Sigmoid colon (tissue), 7 donors: ENCODE data around the gene COL2A1. TPM values are rescaled to one million over a fixed set of nuclear protein-coding genes. Genes with fewer than 3 reads are reported as not detected.

Experiments used
- DNase-seq: peaks from one replicate; pipeline ENCODE4 v3.0.0-alpha.2; 2019
- H3K27ac ChIP-seq, 4 donors: fragments of 200-600 bp; sonication (generic); one replicate each; pipeline ENCODE4 v1.5.1; 2016 to 2019; ENCODE audit warnings: mild to moderate bottlenecking in 1 of 4
- H3K27me3 ChIP-seq, 3 donors: fragments of 200-600 bp; sonication (generic); one replicate each; pipeline ENCODE4 v1.5.1; 2019; ENCODE audit warnings: mild to moderate bottlenecking in 1 of 3
- H3K36me3 ChIP-seq, 4 donors: fragments of 200-600 bp; sonication (generic); one replicate each; pipeline ENCODE4 v1.5.1; 2016 to 2019
- H3K4me1 ChIP-seq, 4 donors: fragments of 200-600 bp; sonication (generic); one replicate each; pipeline ENCODE4 v1.5.1; 2017 to 2019
- H3K4me3 ChIP-seq, 4 donors: fragments of 200-600 bp; sonication (generic); one replicate each; pipeline ENCODE4 v1.5.1; 2017 to 2019; ENCODE audit warnings: mild to moderate bottlenecking in 2 of 4, moderate library complexity in 1 of 4
- H3K9me3 ChIP-seq, 4 donors: fragments of 200-600 bp in 3 of 4; sonication (generic) in 3 of 4; one replicate each; pipeline versions ENCODE4 v1.5.1 to v1.6.1; 2013 to 2019
- EP300 ChIP-seq, 4 donors: sonication (generic); formaldehyde crosslinking; IDR thresholded peaks; one replicate each; pipeline ENCODE4 v1.6.1; 2017; ENCODE audit warnings: antibody characterized with exemption in 4 of 4
- POLR2A ChIP-seq, 2 donors: fragments of 450-650 bp; IDR thresholded peaks; one replicate each; pipeline ENCODE4 v1.6.1; 2016; ENCODE audit warnings: antibody characterized with exemption in 2 of 2, mild to moderate bottlenecking in 2 of 2, moderate library complexity in 2 of 2
- POLR2AphosphoS5 ChIP-seq, 4 donors: sonication (generic); formaldehyde crosslinking; IDR thresholded peaks; one replicate each; pipeline ENCODE4 v1.6.1; 2017; ENCODE audit warnings: antibody characterized with exemption in 4 of 4
- WGBS, 2 donors: extraction: QIAGEN DNeasy Blood & Tissue Kit; methylation state at CpG; one replicate each; pipeline ENCODE4 v1.1.7; 2013; 5-methylcytosine and 5-hydroxymethylcytosine counted together
- intact Hi-C: fragments of 100-400 bp; cut with DNase I; formaldehyde crosslinking; loops from one replicate; pipeline ENCODE4 v1.15.1; 2023
- polyA plus RNA-seq, 3 donors: library from polyadenylated mRNA; stranded (reverse); fragments of 200-250 nt; gene quantifications; one replicate each; pipeline ENCODE4 v1.2.3, GENCODE V29; 2013
- total RNA-seq, 4 donors: library from RNA; depleted of rRNA; stranded (reverse); fragments of >200 nt; gene quantifications; one replicate each; pipeline ENCODE4 v1.1.0, GENCODE V29; 2016
- TF ChIP-seq, protein P1 (sequence below), 4 experiments: fragments of 450-650 bp in 3 of 4; fragments of 200-600 bp in 1 of 4; IDR thresholded peaks; one replicate each; pipeline ENCODE4 v1.5.1; 2016 to 2019; ENCODE audit warnings: antibody characterized with exemption in 4 of 4, mild to moderate bottlenecking in 3 of 4, moderate library complexity in 2 of 4
- donor health status: healthy with polysubstance abuse.
- donor health status: Bipolar disorder and iron deficiency.
- donor health status: healthy.

COL2A1 gene
- total and polyA plus RNA-seq, 7 donors = 0.17 to 0.60 TPM; not detected in 5

DNA sequence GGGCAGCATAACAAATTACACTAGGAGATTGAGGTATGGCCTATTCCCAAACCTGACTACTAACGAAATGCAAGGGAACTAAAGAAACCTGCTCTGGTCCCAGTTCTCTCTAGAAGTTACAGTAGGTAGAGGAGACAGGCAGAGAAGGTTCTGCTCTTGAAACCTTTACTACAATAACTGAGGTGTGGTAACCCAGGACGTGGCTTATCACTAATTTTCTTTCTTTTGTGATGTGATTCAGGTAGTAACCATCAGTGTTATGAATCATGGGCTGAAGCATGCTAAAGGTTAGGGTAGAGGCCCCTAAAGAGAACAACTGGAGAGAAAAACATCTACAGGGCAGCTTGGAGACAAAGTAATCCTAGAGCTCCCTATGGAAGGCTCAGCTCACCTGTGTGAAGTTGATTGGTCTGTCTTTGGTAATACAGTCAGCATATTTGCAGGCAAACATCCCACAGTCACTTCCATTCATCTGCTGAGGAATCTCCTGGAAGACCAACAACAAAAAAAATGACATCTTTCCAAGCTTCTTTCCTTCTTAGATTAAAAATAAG, 41.8 kb upstream of the COL2A1 start:
- Histone ChIP-seq H3K27me3 (no peaks in the 10 kb centered on the region), H3K36me3 (peaks cover 0 to 72% (median 14%) of the 10 kb centered on the region in 4 donors), H3K27ac (no peak overlapping the region), H3K4me1 (no peaks in the 10 kb centered on the region), H3K4me3 (no peak overlapping the region), H3K9me3 (no peaks in the 10 kb centered on the region)
- intact Hi-C loops = no loop called here
- 72 to 85% methylated on average over 2 of the region's 2 CpGs for WGBS, 2 donors
- DNase-seq = no peak
- no peak for TF ChIP-seq EP300 (IDR thresholded peaks at IDR 0.05)
- TF ChIP-seq POLR2AphosphoS5 (IDR thresholded peaks at IDR 0.05) = no peak
- TF ChIP-seq, protein P1, sequence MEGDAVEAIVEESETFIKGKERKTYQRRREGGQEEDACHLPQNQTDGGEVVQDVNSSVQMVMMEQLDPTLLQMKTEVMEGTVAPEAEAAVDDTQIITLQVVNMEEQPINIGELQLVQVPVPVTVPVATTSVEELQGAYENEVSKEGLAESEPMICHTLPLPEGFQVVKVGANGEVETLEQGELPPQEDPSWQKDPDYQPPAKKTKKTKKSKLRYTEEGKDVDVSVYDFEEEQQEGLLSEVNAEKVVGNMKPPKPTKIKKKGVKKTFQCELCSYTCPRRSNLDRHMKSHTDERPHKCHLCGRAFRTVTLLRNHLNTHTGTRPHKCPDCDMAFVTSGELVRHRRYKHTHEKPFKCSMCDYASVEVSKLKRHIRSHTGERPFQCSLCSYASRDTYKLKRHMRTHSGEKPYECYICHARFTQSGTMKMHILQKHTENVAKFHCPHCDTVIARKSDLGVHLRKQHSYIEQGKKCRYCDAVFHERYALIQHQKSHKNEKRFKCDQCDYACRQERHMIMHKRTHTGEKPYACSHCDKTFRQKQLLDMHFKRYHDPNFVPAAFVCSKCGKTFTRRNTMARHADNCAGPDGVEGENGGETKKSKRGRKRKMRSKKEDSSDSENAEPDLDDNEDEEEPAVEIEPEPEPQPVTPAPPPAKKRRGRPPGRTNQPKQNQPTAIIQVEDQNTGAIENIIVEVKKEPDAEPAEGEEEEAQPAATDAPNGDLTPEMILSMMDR (IDR thresholded peaks at IDR 0.05) = no peak
- TF ChIP-seq POLR2A (IDR thresholded peaks at IDR 0.05) = no peak

DNA sequence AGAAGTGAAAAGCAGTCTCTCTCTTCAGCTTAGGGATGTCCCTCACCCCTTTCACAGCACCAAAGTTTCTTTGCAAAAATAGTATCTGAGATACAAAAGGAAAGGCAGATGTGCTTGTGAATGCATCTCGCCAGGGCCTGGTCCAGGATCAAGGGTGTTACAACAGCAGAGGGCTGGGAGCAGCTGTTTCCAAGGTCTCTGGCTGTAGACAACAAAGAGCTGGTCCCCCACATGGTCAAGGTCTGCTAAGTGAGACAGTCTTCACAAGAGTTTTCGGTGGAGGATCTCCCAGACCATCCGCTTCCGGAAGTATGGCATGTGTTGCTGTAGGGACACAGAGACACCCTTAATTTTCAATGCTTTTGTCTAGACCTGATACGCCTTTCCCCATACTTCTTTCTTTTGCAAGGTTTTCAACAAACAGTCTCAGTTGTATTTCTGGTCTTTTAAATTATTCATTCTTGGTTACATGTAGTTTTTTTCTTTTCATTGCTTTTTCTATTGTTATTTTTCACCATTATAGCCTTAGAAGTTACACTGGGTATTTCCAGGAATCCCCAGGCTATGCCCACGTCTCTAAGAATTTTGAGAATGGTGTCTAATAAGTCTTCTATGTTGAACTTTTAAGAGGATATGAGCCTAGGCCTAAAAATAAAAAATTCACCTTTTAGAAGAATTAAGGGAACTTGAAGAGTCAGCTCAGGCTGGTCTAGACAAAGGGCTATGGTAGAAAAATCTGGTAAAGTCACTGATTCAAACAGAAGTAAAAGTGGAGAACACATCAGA, 41.0 kb upstream of the COL2A1 start:
- intact Hi-C loops = no loop called here
- Histone ChIP-seq H3K9me3 (no peaks in the 10 kb centered on the region), H3K4me3 (no peak overlapping the region), H3K27ac (no peak overlapping the region), H3K36me3 (peaks cover 0 to 67% (median 14%) of the 10 kb centered on the region in 4 donors), H3K27me3 (no peaks in the 10 kb centered on the region), H3K4me1 (no peaks in the 10 kb centered on the region)
- no peak for DNase-seq
- TF ChIP-seq POLR2A (IDR thresholded peaks at IDR 0.05) (no peak), POLR2AphosphoS5 (IDR thresholded peaks at IDR 0.05) (no peak)
- TF ChIP-seq, protein P1 (IDR thresholded peaks at IDR 0.05) = no peak
- 93 to 95% methylated on average over 6 of the region's 6 CpGs for WGBS, 2 donors

DNA sequence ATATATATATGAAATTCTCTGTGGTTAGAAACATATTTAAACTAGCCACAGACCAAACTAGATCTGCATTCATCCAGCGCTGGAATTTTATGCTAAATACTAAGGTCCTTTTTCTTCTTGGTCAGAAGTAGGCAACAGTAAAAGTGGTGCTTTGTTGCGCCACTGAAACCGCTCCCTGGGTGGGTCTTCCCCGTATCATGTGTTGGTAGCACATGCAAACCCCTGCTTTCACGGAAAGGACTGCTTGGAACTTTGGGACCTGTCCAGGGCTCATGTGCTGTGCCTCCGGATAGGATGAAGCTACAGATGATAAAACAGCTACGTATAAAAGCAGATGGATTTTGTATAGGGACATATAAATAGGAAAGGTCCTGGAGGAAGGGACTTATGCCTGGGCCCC, 40.1 kb upstream of the COL2A1 start:
- no peak for DNase-seq
- WGBS, 2 donors = 95 to 96% methylated on average over 7 of the region's 7 CpGs
- Histone ChIP-seq H3K9me3 (no peaks in the 10 kb centered on the region), H3K27me3 (no peaks in the 10 kb centered on the region), H3K4me3 (no peak overlapping the region), H3K27ac (no peak overlapping the region), H3K36me3 (peaks cover 0 to 62% (median 14%) of the 10 kb centered on the region in 4 donors), H3K4me1 (no peaks in the 10 kb centered on the region)
- intact Hi-C loops = no loop called here
- no peak for TF ChIP-seq POLR2AphosphoS5 (IDR thresholded peaks at IDR 0.05)
- TF ChIP-seq EP300 (IDR thresholded peaks at IDR 0.05) = no peak

DNA sequence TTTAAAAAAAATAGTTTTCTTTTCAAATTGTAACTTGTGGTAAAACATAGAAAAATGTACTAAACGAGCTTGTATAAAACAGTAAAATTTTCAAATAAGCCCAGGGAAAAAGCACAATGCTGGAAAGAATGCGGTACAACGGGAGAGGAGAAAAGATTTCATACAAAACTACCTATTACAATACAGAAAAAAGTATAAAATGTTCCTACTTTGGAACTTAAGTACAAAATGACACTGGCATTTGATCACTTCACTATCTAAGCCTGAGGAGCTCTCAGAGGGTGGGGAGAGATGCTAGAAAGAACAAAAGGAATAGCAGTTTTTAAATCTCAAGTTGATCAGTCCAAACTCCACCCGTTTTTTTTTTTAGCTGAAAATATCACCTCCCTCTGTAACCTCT, 39.5 kb upstream of the COL2A1 start:
- Histone ChIP-seq H3K36me3 (peaks cover 0 to 57% (median 14%) of the 10 kb centered on the region in 4 donors), H3K27me3 (no peaks in the 10 kb centered on the region), H3K9me3 (no peaks in the 10 kb centered on the region), H3K4me3 (no peak overlapping the region), H3K27ac (no peak overlapping the region), H3K4me1 (no peaks in the 10 kb centered on the region)
- DNase-seq = no peak
- 76 to 88% methylated on average over 4 of the region's 4 CpGs for WGBS, 2 donors
- intact Hi-C loops = no loop called here
- TF ChIP-seq, protein P1 (IDR thresholded peaks at IDR 0.05) = no peak
- TF ChIP-seq POLR2A (IDR thresholded peaks at IDR 0.05) = no peak
- no peak for TF ChIP-seq EP300 (IDR thresholded peaks at IDR 0.05)
- TF ChIP-seq POLR2AphosphoS5 (IDR thresholded peaks at IDR 0.05) = no peak

DNA sequence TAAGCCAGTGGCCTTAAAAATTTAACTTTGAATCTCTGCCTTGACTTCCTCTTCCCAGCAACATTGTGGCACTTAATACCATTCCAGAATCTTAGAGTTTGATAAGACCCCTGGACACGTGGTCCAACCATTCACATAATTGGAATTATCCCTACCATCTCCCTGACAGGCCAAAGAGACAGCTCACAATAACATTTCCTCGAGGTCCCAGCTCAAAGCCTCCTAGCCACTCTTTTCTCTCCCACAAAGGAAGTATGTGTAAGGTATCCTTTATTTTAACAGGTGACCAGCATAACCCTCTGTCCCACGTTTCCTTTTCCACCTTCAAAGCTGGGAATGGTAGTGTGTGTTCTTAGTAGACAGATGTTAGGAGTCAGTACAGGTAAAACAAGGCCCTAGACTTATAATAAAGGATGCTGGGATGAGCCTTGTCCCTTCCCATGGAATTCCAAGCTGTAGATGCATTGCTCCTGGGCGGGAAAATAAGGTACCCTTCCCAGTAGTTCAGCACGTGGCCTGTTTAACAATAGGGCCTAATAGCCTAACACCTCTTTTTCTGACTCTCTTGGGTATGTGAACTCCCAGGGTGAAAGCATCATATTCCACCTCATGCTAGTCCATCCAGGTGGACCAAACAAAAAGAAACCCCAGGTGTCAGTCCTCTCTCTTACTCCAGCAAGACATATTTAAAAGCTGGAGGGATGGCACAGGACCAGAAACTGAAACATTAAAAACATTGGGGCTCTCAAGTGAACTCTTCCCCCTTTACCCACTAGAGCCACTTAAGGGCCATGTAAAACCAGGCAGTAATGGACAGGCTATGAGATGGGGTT, 37.5 kb upstream of the COL2A1 start:
- 85 to 89% methylated on average over 5 of the region's 5 CpGs for WGBS, 2 donors
- no peak overlapping the region for H3K4me3 ChIP-seq
- peaks cover 0 to 38% (median 9%) of the 10 kb centered on the region in 4 donors for H3K36me3 ChIP-seq
- intact Hi-C loops = no loop called here
- TF ChIP-seq POLR2AphosphoS5 (IDR thresholded peaks at IDR 0.05) (no peak), POLR2A (IDR thresholded peaks at IDR 0.05) (no peak), EP300 (IDR thresholded peaks at IDR 0.05) (no peak)
- TF ChIP-seq, protein P1 (IDR thresholded peaks at IDR 0.05) = no peak
- H3K9me3 ChIP-seq = no peaks in the 10 kb centered on the region
- no peak overlapping the region for H3K27ac ChIP-seq
- no peaks in the 10 kb centered on the region for H3K4me1 ChIP-seq
- DNase-seq = no peak
- peaks cover 0 to under 1% (median 0%) of the 10 kb centered on the region in 3 donors for H3K27me3 ChIP-seq
